GM12878 (cell line): Measurements from ENCODE around the gene ATG14. TPM values are rescaled to one million over a fixed set of nuclear protein-coding genes. Genes with fewer than 3 reads are reported as not detected.

Experiments
- ATAC-seq: fragments of 200-7000 bp; cut with Tn5 transposase; 3 replicates; pipeline ENCODE4 v1.9.1; 2020; ENCODE audit warnings: mild to moderate bottlenecking, moderate library complexity
- BruUV-seq: library from RNA; stranded (reverse); fragments of 400-500 nt; replicated peaks from 2 replicates; lab custom pipeline; 2021; lab: Mats Ljungman, UMichigan
- CTCF ChIA-PET: fragments of 300-600 bp; sonication (Branson Sonifier 250); formaldehyde crosslinking; extraction: SDS; loops from one replicate; lab custom pipeline; 2021; ENCODE audit warnings: inconsistent platforms; lab: Yijun Ruan, JAX
- POLR2A ChIA-PET: fragments of 350-600 bp; formaldehyde crosslinking; extraction: SDS; loops from one replicate; lab custom pipeline; 2021; ENCODE audit warnings: inconsistent platforms; lab: Charles Lee
- RAD21 ChIA-PET: fragments of 300-600 bp; sonication (Branson Sonifier 250); formaldehyde crosslinking; loops from one replicate; lab custom pipeline; 2023; ENCODE audit warnings: antibody characterized with exemption; ENCODE audit not compliant: unreplicated experiment; lab: Charles Lee
- SMC1A ChIA-PET: fragments of 300-600 bp; sonication (Branson Sonifier 250); formaldehyde crosslinking; loops from one replicate; lab custom pipeline; 2023; ENCODE audit not compliant: unreplicated experiment, uncharacterized antibody; lab: Charles Lee
- DNase-seq: peaks from one replicate; pipeline ENCODE4 v3.0.0-alpha.2; 2011; ENCODE audit warnings: low read depth, low spot score
- FAIRE-seq: peaks from 3 replicates; lab custom pipeline; 2011; peaks lifted over from hg19 to GRCh38; lab: Jason Lieb, UNC
- H2AFZ ChIP-seq: 2 replicates; pipeline ENCODE4 v1.6.0; 2011; ENCODE audit warnings: low read depth, low read length, control low read depth; ENCODE audit not compliant: control insufficient read depth
- H3K27ac ChIP-seq: 2 replicates; pipeline ENCODE4 v1.5.1; 2011; ENCODE audit warnings: control low read depth; ENCODE audit not compliant: control insufficient read depth, insufficient read depth
- H3K27me3 ChIP-seq, 2 experiments: replicated peaks in 1 of 2; 2 replicates each; pipeline versions ENCODE4 v1.6.0 to v1.6.1; 2011; ENCODE audit warnings: low read length in 1 of 2; ENCODE audit not compliant: control insufficient read depth in 2 of 2, insufficient read depth in 2 of 2
- H3K36me3 ChIP-seq, 2 experiments: 2 replicates each; pipeline ENCODE4 v1.5.1; 2011; ENCODE audit warnings: low read length in 1 of 2; ENCODE audit not compliant: control insufficient read depth in 2 of 2, insufficient read depth in 2 of 2
- H3K4me1 ChIP-seq: 2 replicates; pipeline ENCODE4 v1.6.1; 2011; ENCODE audit warnings: mild to moderate bottlenecking, low read length, moderate library complexity, mixed read lengths; ENCODE audit not compliant: control insufficient read depth, insufficient read depth
- H3K4me2 ChIP-seq: 2 replicates; pipeline ENCODE4 v1.6.0; 2011; ENCODE audit warnings: control low read depth; ENCODE audit not compliant: control insufficient read depth, insufficient read depth
- H3K4me3 ChIP-seq: fragments of 200-600 bp; sonication (generic); 2 replicates; pipeline ENCODE4 v1.5.1; 2016
- H3K79me2 ChIP-seq: 2 replicates; pipeline ENCODE4 v1.6.0; 2011; ENCODE audit warnings: low read length; ENCODE audit not compliant: control insufficient read depth, insufficient read depth
- H3K9ac ChIP-seq: 2 replicates; pipeline ENCODE4 v1.8.0; 2011; ENCODE audit warnings: low read length, control low read depth, mixed read lengths; ENCODE audit not compliant: control insufficient read depth, insufficient read depth
- H3K9me3 ChIP-seq: replicated peaks from 3 replicates; pipeline ENCODE4 v1.5.1; 2011; ENCODE audit warnings: mild to moderate bottlenecking, low read length; ENCODE audit not compliant: control insufficient read depth, insufficient read depth
- H4K20me1 ChIP-seq: 2 replicates; pipeline ENCODE4 v1.6.0; 2011; ENCODE audit not compliant: control insufficient read depth, insufficient read depth
- ATF7 ChIP-seq: fragments of 450-650 bp; IDR thresholded peaks from 2 replicates; pipeline ENCODE4 v1.6.1; 2016; ENCODE audit warnings: low read depth, mild to moderate bottlenecking
- CBFB ChIP-seq: IDR thresholded peaks from 2 replicates; pipeline ENCODE4 v1.6.1; 2016; ENCODE audit warnings: antibody characterized with exemption, low read depth
- CREB1 ChIP-seq: IDR thresholded peaks from 2 replicates; pipeline ENCODE4 v1.6.1; 2012; ENCODE audit warnings: low read depth, mild to moderate bottlenecking, inconsistent platforms
- IKZF1 ChIP-seq: fragments of 450-650 bp; conservative IDR thresholded peaks from 2 replicates; pipeline ENCODE4 v1.6.1; 2017; ENCODE audit warnings: antibody characterized with exemption, mild to moderate bottlenecking
- JUNB ChIP-seq: IDR thresholded peaks from 2 replicates; pipeline ENCODE4 v1.6.1; 2016; ENCODE audit warnings: antibody characterized with exemption, mild to moderate bottlenecking
- JUND ChIP-seq: IDR thresholded peaks from 2 replicates; pipeline ENCODE4 v1.6.1; 2012; ENCODE audit warnings: low read depth, mild to moderate bottlenecking, low read length, improper control_type of control experiment, moderate library complexity
- KDM1A ChIP-seq: fragments of 200-600 bp; sonication (generic); IDR thresholded peaks from 2 replicates; pipeline ENCODE4 v1.6.1; 2016; ENCODE audit warnings: borderline replicate concordance
- MTA2 ChIP-seq: fragments of 450-650 bp; IDR thresholded peaks from 2 replicates; pipeline ENCODE4 v1.6.1; 2016; ENCODE audit warnings: low read depth, mild to moderate bottlenecking, moderate library complexity
- NFIC ChIP-seq: IDR thresholded peaks from 2 replicates; pipeline ENCODE4 v1.6.1; 2012; ENCODE audit warnings: low read depth, mild to moderate bottlenecking, inconsistent platforms, low read length, moderate library complexity
- NR2F1 ChIP-seq: fragments of 450-650 bp; conservative IDR thresholded peaks from 2 replicates; pipeline ENCODE4 v1.6.1; 2017; ENCODE audit warnings: mild to moderate bottlenecking
- NRF1 ChIP-seq: conservative IDR thresholded peaks from 2 replicates; pipeline ENCODE4 v1.6.1; 2011; ENCODE audit warnings: mild to moderate bottlenecking, low read depth, low read length, improper control_type of control experiment
- RAD21 ChIP-seq: IDR thresholded peaks from 2 replicates; pipeline ENCODE4 v1.6.1; 2011; ENCODE audit warnings: mild to moderate bottlenecking, low read depth, low read length, moderate library complexity; ENCODE audit not compliant: insufficient read depth
- RUNX3 ChIP-seq: IDR thresholded peaks from 2 replicates; pipeline ENCODE4 v1.6.1; 2012; ENCODE audit warnings: low read length, inconsistent platforms
- SUZ12 ChIP-seq: fragments of 200-600 bp; sonication (generic); IDR thresholded peaks from one replicate; pipeline ENCODE4 v1.6.1; 2018; ENCODE audit warnings: antibody characterized with exemption, mild to moderate bottlenecking; ENCODE audit not compliant: unreplicated experiment
- YY1 ChIP-seq: IDR thresholded peaks from 2 replicates; pipeline ENCODE4 v1.6.1; 2011; ENCODE audit warnings: low read depth, mild to moderate bottlenecking, low read length
- ZBTB11 ChIP-seq: fragments of 450-650 bp; formaldehyde crosslinking; IDR thresholded peaks from 2 replicates; pipeline ENCODE4 v1.5.0; 2022; ENCODE audit warnings: mild to moderate bottlenecking, missing genetic modification characterization
- ZBTB4 ChIP-seq: fragments of 450-650 bp; formaldehyde crosslinking; IDR thresholded peaks from 2 replicates; pipeline ENCODE4 v1.4.0; 2022; ENCODE audit warnings: mild to moderate bottlenecking, moderate library complexity
- WGBS: methylation state at CpG from one replicate; pipeline ENCODE4 v1.1.6; 2016; ENCODE audit warnings: low lambda C conversion rate; ENCODE audit not compliant: insufficient replicate concordance, insufficient coverage; ENCODE audit errors: missing lambda C conversion rate; 5-methylcytosine and 5-hydroxymethylcytosine counted together
- in situ Hi-C: fragments of 300-500 bp; cut with MboI; formaldehyde crosslinking; loops from 9 replicates; pipeline ENCODE4 v1.14.3; 2018; ENCODE audit warnings: mixed read lengths
- intact Hi-C: fragments of 100-400 bp; cut with micrococcal nuclease; formaldehyde crosslinking; loops from one replicate; pipeline ENCODE4 v1.14.2; 2022; ENCODE audit not compliant: unreplicated experiment
- polyA plus RNA-seq, 11 experiments: library from polyadenylated mRNA; depleted of rRNA in 4 of 11; unstranded in 6 of 11; stranded (reverse) in 5 of 11; fragments of >200 nt; fragmentation: Nextera tagmentation in 4 of 11; fragmentation: Illumina TruSeq in 1 of 11; extraction: Ambion mirVana in 4 of 11; extraction: Trizol in 1 of 11; gene quantifications; 1 replicate in 1 of 11; 2 replicates in 10 of 11; pipeline versions ENCODE4 v1.2.1 to v1.2.3, GENCODE V29; 2011 to 2016; ENCODE audit warnings: inconsistent platforms in 2 of 11, missing spikeins in 2 of 11, low read depth in 1 of 11
- total RNA-seq, 4 experiments: library from RNA; depleted of rRNA in 3 of 4; stranded (reverse); fragments of >200 nt in 3 of 4; fragmentation: Illumina TruSeq in 1 of 4; extraction: Trizol in 1 of 4; gene quantifications; 2 replicates each; pipeline versions ENCODE4 v1.2.1 to v1.2.3, GENCODE V29; 2013 to 2021

ATG14 gene
- total and polyA plus RNA-seq, 10 of the 15 experiments (the other 5 are each of a cell fraction or from before 2014, with no cell fraction given), result 1.1 to 6.4 (median 5.0) TPM

GRCh38 chr14:55332654-55333570 lies 78.7 kb downstream of the ATG14 start:
- in situ Hi-C loops (no loop called here), intact Hi-C loops (loop anchor here (2.0 kb wide), 1 partner anchor 60 kb away; no protein-coding TSS in a partner anchor)
- no TSS peak for BruUV-seq
- Histone ChIP-seq H3K27ac (peak overlapping the region; percentile 71), H4K20me1 (no peaks in the 10 kb centered on the region), H3K4me1 (peaks cover 26% of the 10 kb centered on the region), H3K4me2 (peak overlapping the region; percentile 91), H3K9ac (peak overlapping the region; percentile 57), H3K79me2 (peaks cover 41% of the 10 kb centered on the region), H3K4me3 (peak overlapping the region; percentile 45), H2AFZ (no peak overlapping the region; the same call in none of the 2 replicates), H3K9me3 (no peaks in the 10 kb centered on the region), H3K27me3 (no peaks in the 10 kb centered on the region), H3K36me3 (no peaks in the 10 kb centered on the region; a peak in 1 of 4 replicates)
- WGBS, result 36% methylated on average over 7 of the region's 7 CpGs
- peak; percentile 87 for ATAC-seq
- ChIA-PET RAD21 (interaction anchor here (1.0 to 3.4 kb wide), 6 partner anchors 15 to 62 kb away, joined by 3 to 23 read pairs (median 10); partner anchors contain the start of gene FBXO34), SMC1A (interaction anchor here (0.5 to 4.8 kb wide), 29 partner anchors 9 to 401 kb away, joined by 3 to 41 read pairs (median 4); partner anchors contain the start of gene FBXO34), POLR2A (interaction anchor here (0.6 to 1.7 kb wide), 9 partner anchors 12 to 261 kb away, joined by 3 to 6 read pairs (median 4); no protein-coding TSS in a partner anchor), CTCF (interaction anchor here (0.7 to 2.8 kb wide), 15 partner anchors 10 to 121 kb away, joined by 3 to 18 read pairs (median 4); partner anchors contain the start of gene FBXO34)
- peak; percentile 56 for FAIRE-seq
- no peak for DNase-seq
- TF ChIP-seq MTA2 (peak; percentile 48), JUNB (0 out of 2 replicates have a peak, but pooled peaks have one; percentile 21), JUND (no peak), ZBTB11 (CRISPR knock-in tag) (no peak), IKZF1 (0 out of 2 replicates have a peak, but pooled peaks have one; percentile 14), NFIC (0 out of 2 replicates have a peak, but pooled peaks have one; percentile 4), RUNX3 (peak; percentile 56), SUZ12 (no peak), RAD21 (peak; percentile 28; the same call in 1 of the 2 replicates), CBFB (peak; percentile 30; the same call in 1 of the 2 replicates), YY1 (no peak), NR2F1 (no peak), ZBTB4 (no peak), CREB1 (0 out of 2 replicates have a peak, but pooled peaks have one; percentile 28), NRF1 (no peak), KDM1A (no peak), ATF7 (peak; percentile 15; the same call in 1 of the 2 replicates)
